ENCODE data around the gene SCAND1. TPM values are rescaled to one million over a fixed set of nuclear protein-coding genes. Genes with fewer than 3 reads are reported as not detected.

Gene SCAND1
- total and polyA plus RNA-seq, 7 donors: 37.4 to 90.7 (median 70.2) TPM

DNA sequence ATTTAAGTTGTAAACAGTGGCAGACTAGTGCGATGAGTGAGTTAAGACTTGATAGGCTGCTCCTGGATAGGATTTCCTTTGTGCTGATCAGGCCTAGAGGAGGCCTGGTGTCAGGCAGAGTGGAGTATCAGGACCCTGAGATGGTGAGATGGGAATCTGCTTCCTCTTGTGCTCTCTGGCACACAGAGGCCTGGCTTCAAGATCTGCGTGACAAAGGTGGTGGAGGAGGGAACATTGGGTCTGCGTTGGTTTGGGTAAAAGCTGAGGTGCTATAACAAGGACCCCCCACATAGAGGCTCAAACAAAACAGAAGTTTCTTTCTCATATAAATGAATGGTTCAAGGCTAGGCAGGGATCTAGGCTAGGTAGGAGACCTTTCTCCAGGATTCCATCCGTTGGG lies 20.3 kb downstream of the SCAND1 start:
- H3K9me3 ChIP-seq: no peaks in the 10 kb centered on the region
- no peak for DNase-seq
- no peak overlapping the region for H3K4me3 ChIP-seq
- no peak overlapping the region for H3K27ac ChIP-seq
- intact Hi-C loops (cut with DNase I): no loop called here
- TF ChIP-seq, protein P1, sequence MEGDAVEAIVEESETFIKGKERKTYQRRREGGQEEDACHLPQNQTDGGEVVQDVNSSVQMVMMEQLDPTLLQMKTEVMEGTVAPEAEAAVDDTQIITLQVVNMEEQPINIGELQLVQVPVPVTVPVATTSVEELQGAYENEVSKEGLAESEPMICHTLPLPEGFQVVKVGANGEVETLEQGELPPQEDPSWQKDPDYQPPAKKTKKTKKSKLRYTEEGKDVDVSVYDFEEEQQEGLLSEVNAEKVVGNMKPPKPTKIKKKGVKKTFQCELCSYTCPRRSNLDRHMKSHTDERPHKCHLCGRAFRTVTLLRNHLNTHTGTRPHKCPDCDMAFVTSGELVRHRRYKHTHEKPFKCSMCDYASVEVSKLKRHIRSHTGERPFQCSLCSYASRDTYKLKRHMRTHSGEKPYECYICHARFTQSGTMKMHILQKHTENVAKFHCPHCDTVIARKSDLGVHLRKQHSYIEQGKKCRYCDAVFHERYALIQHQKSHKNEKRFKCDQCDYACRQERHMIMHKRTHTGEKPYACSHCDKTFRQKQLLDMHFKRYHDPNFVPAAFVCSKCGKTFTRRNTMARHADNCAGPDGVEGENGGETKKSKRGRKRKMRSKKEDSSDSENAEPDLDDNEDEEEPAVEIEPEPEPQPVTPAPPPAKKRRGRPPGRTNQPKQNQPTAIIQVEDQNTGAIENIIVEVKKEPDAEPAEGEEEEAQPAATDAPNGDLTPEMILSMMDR (IDR thresholded peaks at IDR 0.05): no peak
- no peaks in the 10 kb centered on the region for H3K27me3 ChIP-seq (ENCODE audit: insufficient read depth in 3 of 3, low read length in 2 of 3)
- peaks cover 0 to 79% of the 10 kb centered on the region in 2 donors for H3K36me3 ChIP-seq (ENCODE audit: insufficient read depth in 1 of 2, low read depth in 1 of 2)
- 87 to 93% (median 89%) methylated on average over 4 of the region's 4 CpGs for WGBS, 3 donors
- ATAC-seq: no peak
- no peaks in the 10 kb centered on the region for H3K4me1 ChIP-seq

DNA sequence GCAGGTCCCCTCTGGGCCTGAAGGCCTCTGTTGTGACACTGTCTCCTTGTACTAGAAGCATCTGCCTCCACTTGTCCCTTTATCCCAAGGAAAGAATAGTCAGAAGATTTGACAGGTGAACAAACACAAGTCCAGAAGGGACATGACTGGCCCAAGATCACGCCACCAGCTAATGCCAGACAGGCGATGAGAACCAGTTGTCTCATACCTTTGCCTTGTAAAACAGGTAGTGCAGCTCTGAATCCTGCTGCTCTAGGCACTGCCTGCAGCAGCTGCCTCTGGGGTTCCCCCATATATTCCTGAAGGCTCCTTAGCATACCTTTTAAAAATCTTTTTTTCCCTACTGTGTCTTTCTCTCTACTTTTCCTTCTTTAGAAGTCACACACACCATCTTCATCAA lies 25.0 kb downstream of the SCAND1 start:
- Histone ChIP-seq H3K36me3 (ENCODE audit: insufficient read depth in 1 of 2, low read depth in 1 of 2) (peaks cover 3 to 78% of the 10 kb centered on the region in 2 donors), H3K27ac (no peak overlapping the region), H3K9me3 (no peaks in the 10 kb centered on the region), H3K4me1 (no peaks in the 10 kb centered on the region), H3K27me3 (ENCODE audit: insufficient read depth in 3 of 3, low read length in 2 of 3) (no peaks in the 10 kb centered on the region), H3K4me3 (no peak overlapping the region)
- TF ChIP-seq, protein P1 (IDR thresholded peaks at IDR 0.05): no peak
- ATAC-seq (no peak), DNase-seq (no peak)
- intact Hi-C loops (cut with DNase I): no loop called here
- 94 to 98% (median 95%) methylated on average over 2 of the region's 2 CpGs for WGBS, 3 donors

GRCh38 chr20:35920523-35920922 lies 33.8 kb downstream of the SCAND1 start:
- intact Hi-C loops (cut with DNase I): no loop called here
- TF ChIP-seq, protein P1 (IDR thresholded peaks at IDR 0.05): no peak
- 98 to 99% (median 99%) methylated on average over 3 of the region's 3 CpGs for WGBS, 3 donors
- H3K27ac ChIP-seq: no peak overlapping the region
- H3K4me3 ChIP-seq: no peak overlapping the region
- ATAC-seq (no peak), DNase-seq (no peak)
- peaks cover 3 to 77% of the 10 kb centered on the region in 2 donors for H3K36me3 ChIP-seq (ENCODE audit: insufficient read depth in 1 of 2, low read depth in 1 of 2)
- no peaks in the 10 kb centered on the region for H3K27me3 ChIP-seq (ENCODE audit: insufficient read depth in 3 of 3, low read length in 2 of 3)
- no peaks in the 10 kb centered on the region for H3K4me1 ChIP-seq
- no peaks in the 10 kb centered on the region for H3K9me3 ChIP-seq

DNA sequence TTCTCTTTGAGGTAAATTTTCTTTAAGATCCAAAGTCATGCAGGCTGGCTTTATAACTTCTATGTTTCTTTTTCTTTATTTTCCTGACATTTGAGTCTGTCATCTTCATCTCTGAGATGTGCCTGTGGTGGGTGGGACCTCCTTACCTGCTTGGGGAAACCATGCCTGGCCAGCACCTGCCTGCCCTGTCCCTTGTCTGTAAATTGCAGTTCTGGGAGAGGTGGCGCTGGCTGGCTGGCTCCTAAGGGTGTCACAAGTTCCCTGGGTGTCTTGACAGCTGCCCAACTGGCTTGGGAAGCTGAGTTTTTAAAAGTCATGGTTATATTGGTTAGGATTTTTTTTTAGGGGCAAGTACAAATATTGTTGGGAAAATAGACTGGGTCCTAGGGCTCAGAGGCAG lies 36.3 kb downstream of the SCAND1 start:
- 95 to 100% (median 96%) methylated on average over 1 of the region's 1 CpG for WGBS, 3 donors
- TF ChIP-seq, protein P1 (IDR thresholded peaks at IDR 0.05): no peak
- H3K36me3 ChIP-seq (ENCODE audit: insufficient read depth in 1 of 2, low read depth in 1 of 2): peaks cover 7 to 88% of the 10 kb centered on the region in 2 donors
- no peaks in the 10 kb centered on the region for H3K4me1 ChIP-seq
- DNase-seq (no peak), ATAC-seq (no peak)
- intact Hi-C loops (cut with DNase I): no loop called here
- no peaks in the 10 kb centered on the region for H3K27me3 ChIP-seq (ENCODE audit: insufficient read depth in 3 of 3, low read length in 2 of 3)
- no peaks in the 10 kb centered on the region for H3K9me3 ChIP-seq
- no peak overlapping the region for H3K4me3 ChIP-seq
- H3K27ac ChIP-seq: no peak overlapping the region

- no peak overlapping the region for H3K27ac ChIP-seq
- TF ChIP-seq, protein P1 (IDR thresholded peaks at IDR 0.05): no peak
- peaks cover 7 to 95% of the 10 kb centered on the region in 2 donors for H3K36me3 ChIP-seq (ENCODE audit: insufficient read depth in 1 of 2, low read depth in 1 of 2)
- ATAC-seq: no peak
- no peak for DNase-seq
- intact Hi-C loops (cut with DNase I): no loop called here
- H3K9me3 ChIP-seq: no peaks in the 10 kb centered on the region
- 64 to 76% (median 74%) methylated on average over 3 of the region's 3 CpGs for WGBS, 3 donors
- H3K4me1 ChIP-seq: no peaks in the 10 kb centered on the region
- H3K4me3 ChIP-seq: no peak overlapping the region
- H3K27me3 ChIP-seq (ENCODE audit: insufficient read depth in 3 of 3, low read length in 2 of 3): no peaks in the 10 kb centered on the region
These were observed 37.2 kb downstream of the SCAND1 start for GRCh38 chr20:35917077-35917476.

Data from psoas muscle (tissue), 8 donors.